ENCODE measurements around the gene DENND6B. TPM values are rescaled to one million over a fixed set of nuclear protein-coding genes. Genes with fewer than 3 reads are reported as not detected.

The DENND6B gene
- total and polyA plus RNA-seq, 2 of the 13 experiments (the other 11 are each of a cell fraction or from before 2014, with no cell fraction given), result 0.95 to 3.8 TPM

DNA sequence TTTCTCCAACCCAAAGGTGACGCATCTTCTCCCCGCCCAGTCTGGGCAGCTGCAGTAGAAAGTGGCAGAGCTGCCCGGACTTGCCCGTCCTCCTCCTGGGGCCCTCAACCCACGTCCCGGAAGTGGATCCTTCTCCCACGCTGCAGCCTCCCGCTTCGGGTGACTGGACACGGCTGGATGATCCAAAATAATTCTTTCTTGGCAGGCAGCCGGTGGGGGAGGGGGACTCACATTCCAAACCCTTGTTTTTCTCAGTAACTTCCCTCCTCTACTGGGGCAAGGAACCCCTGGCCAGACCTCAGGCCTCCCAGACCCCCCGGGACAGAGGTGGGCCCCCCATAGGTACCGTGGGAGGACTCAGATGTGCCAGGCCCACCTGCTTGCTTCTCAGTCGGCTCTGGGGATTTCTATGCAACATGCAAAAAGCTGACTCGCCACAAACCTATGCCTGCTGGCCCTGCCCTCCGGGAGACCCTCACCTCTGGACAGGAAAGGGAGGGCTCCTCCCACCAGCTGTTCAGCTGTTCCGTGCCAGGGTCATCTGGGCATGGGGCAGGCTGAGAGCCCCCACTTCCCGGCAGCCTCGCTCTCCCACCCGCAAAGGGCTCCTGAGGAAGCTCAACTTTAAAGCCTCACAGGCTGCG is 20.8 kb downstream of the DENND6B start (continued):
- TF ChIP-seq, protein P1, sequence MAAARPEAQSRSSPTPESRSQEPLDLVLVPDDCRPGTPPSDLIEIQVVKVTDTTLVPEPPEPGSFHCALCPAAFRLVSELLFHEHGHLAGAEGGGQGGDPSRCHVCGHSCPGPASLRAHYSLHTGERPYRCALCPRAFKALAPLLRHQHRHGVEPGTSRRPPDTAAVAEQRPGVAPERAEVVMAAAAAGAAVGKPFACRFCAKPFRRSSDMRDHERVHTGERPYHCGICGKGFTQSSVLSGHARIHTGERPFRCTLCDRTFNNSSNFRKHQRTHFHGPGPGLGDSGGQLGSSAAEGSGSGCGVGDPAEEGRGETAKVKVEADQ (CRISPR knock-in tag; IDR thresholded peaks at IDR 0.05; ENCODE audit: borderline replicate concordance), result no peak
- TF ChIP-seq, protein P2, sequence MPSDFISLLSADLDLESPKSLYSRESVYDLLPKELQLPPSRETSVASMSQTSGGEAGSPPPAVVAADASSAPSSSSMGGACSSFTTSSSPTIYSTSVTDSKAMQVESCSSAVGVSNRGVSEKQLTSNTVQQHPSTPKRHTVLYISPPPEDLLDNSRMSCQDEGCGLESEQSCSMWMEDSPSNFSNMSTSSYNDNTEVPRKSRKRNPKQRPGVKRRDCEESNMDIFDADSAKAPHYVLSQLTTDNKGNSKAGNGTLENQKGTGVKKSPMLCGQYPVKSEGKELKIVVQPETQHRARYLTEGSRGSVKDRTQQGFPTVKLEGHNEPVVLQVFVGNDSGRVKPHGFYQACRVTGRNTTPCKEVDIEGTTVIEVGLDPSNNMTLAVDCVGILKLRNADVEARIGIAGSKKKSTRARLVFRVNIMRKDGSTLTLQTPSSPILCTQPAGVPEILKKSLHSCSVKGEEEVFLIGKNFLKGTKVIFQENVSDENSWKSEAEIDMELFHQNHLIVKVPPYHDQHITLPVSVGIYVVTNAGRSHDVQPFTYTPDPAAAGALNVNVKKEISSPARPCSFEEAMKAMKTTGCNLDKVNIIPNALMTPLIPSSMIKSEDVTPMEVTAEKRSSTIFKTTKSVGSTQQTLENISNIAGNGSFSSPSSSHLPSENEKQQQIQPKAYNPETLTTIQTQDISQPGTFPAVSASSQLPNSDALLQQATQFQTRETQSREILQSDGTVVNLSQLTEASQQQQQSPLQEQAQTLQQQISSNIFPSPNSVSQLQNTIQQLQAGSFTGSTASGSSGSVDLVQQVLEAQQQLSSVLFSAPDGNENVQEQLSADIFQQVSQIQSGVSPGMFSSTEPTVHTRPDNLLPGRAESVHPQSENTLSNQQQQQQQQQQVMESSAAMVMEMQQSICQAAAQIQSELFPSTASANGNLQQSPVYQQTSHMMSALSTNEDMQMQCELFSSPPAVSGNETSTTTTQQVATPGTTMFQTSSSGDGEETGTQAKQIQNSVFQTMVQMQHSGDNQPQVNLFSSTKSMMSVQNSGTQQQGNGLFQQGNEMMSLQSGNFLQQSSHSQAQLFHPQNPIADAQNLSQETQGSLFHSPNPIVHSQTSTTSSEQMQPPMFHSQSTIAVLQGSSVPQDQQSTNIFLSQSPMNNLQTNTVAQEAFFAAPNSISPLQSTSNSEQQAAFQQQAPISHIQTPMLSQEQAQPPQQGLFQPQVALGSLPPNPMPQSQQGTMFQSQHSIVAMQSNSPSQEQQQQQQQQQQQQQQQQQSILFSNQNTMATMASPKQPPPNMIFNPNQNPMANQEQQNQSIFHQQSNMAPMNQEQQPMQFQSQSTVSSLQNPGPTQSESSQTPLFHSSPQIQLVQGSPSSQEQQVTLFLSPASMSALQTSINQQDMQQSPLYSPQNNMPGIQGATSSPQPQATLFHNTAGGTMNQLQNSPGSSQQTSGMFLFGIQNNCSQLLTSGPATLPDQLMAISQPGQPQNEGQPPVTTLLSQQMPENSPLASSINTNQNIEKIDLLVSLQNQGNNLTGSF (CRISPR knock-in tag; IDR thresholded peaks at IDR 0.05), result no peak
- no peak for TF ChIP-seq TSC22D2 (CRISPR knock-in tag; IDR thresholded peaks at IDR 0.05; ENCODE audit: borderline replicate concordance)
- TF ChIP-seq MATR3 (CRISPR knock-in tag; IDR thresholded peaks at IDR 0.05), result no peak
- TF ChIP-seq KAT2B (IDR thresholded peaks at IDR 0.05; ENCODE audit: borderline replicate concordance, low read depth, low read length), result no peak
- TF ChIP-seq CREB1 (IDR thresholded peaks at IDR 0.05), result no peak
- no peak for TF ChIP-seq CREB1 (CRISPR knock-in tag; IDR thresholded peaks at IDR 0.05)
- TF ChIP-seq ZNF652 (CRISPR knock-in tag; IDR thresholded peaks at IDR 0.05; ENCODE audit: borderline replicate concordance, low read depth), result no peak
- TF ChIP-seq CCDC6 (CRISPR knock-in tag; IDR thresholded peaks at IDR 0.05), result no peak
- TF ChIP-seq MTF1 (CRISPR knock-in tag; IDR thresholded peaks at IDR 0.05), result no peak
- no peak for TF ChIP-seq CBX5 (CRISPR knock-in tag; IDR thresholded peaks at IDR 0.05; ENCODE audit: borderline replicate concordance)
- TF ChIP-seq, protein P3, sequence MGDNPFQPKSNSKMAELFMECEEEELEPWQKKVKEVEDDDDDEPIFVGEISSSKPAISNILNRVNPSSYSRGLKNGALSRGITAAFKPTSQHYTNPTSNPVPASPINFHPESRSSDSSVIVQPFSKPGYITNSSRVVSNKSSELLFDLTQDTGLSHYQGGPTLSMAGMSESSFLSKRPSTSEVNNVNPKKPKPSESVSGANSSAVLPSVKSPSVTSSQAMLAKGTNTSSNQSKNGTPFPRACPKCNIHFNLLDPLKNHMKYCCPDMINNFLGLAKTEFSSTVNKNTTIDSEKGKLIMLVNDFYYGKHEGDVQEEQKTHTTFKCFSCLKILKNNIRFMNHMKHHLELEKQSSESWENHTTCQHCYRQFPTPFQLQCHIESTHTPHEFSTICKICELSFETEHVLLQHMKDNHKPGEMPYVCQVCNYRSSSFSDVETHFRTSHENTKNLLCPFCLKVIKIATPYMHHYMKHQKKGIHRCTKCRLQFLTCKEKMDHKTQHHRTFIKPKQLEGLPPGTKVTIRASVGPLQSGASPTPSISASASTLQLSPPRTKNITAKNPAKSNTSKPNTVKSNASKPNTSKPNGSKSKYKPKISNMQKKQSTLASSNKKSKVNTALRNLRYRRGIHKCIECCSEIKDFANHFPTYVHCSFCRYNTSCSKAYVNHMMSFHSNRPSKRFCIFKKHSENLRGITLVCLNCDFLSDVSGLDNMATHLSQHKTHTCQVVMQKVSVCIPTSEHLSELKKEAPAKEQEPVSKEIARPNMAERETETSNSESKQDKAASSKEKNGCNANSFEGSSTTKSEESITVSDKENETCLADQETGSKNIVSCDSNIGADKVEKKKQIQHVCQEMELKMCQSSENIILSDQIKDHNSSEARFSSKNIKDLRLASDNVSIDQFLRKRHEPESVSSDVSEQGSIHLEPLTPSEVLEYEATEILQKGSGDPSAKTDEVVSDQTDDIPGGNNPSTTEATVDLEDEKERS (CRISPR knock-in tag; IDR thresholded peaks at IDR 0.05), result no peak
- TF ChIP-seq ZFP36L2 (CRISPR knock-in tag; IDR thresholded peaks at IDR 0.05), result no peak
- TF ChIP-seq, protein P4, sequence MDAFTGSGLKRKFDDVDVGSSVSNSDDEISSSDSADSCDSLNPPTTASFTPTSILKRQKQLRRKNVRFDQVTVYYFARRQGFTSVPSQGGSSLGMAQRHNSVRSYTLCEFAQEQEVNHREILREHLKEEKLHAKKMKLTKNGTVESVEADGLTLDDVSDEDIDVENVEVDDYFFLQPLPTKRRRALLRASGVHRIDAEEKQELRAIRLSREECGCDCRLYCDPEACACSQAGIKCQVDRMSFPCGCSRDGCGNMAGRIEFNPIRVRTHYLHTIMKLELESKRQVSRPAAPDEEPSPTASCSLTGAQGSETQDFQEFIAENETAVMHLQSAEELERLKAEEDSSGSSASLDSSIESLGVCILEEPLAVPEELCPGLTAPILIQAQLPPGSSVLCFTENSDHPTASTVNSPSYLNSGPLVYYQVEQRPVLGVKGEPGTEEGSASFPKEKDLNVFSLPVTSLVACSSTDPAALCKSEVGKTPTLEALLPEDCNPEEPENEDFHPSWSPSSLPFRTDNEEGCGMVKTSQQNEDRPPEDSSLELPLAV (CRISPR knock-in tag; conservative IDR thresholded peaks at IDR 0.05; ENCODE audit: low read depth), result no peak
- no peak for TF ChIP-seq NFE2L1 (CRISPR knock-in tag; IDR thresholded peaks at IDR 0.05; ENCODE audit: borderline replicate concordance)
- TF ChIP-seq ZNF383 (CRISPR knock-in tag; IDR thresholded peaks at IDR 0.05; ENCODE audit: borderline replicate concordance), result no peak
- TF ChIP-seq ZNF235 (CRISPR knock-in tag; IDR thresholded peaks at IDR 0.05; ENCODE audit: borderline replicate concordance), result no peak

All from HepG2 (cell line).